ENCODE data around the gene NPIPB6.

NPIPB6 gene

DNA sequence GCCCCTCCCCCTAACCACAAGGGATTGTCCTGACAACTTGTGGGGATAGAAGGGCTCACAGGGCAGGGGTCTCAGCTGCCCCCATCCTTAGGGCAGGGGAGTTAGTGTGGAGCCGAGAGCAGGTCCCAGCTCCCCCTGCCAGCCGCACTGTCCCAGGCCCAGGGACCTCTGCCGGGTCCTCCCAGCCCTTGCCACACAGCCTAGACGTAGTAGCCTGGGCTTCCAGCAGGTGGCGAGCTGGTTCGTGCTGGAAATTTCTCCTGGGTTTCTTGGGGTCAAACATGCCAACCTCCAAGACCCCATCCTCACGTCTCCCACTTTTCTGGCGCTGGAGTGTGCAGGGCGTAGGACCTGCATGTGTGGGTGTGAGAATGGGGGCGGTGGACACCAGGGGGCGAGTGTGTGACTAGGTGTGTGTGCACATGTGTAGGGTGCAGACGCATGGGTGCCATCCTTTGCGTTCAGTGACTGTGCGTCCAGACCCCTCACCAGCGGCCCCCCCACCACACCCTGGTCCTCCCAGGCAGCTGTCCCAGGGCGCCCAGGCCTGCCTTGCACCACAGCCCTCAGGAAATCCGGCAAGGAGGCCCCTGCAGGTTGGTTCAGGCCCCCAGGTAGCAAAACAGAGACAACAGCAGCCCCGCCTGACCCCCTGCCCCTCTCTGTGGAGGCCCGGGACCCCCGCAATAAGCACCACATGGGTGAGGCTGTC lies 41.5 kb downstream of the NPIPB6 start:
- no peak for DNase-seq

DNA sequence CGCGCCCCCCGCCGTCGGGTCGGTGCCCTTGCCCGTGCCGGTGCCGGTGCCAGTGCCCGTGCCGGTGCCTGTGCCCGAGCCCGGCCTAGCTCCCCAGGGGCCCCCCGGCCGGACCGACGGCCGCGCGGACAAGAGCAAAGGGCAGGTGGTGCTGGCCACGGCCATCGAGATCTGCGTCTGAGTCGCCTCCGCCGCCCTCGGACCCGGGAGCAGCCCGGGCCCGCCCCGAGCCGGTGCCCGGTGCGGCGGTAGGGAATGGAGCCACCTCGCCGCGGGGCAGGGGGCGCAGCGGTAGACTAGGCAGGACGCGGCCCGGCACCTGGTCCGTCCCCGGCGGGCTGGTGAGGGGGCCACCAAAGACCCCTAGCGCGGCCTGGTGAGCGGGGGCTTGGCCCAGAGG lies 42.6 kb downstream of the NPIPB6 start:
- DNase-seq: no peak

DNA sequence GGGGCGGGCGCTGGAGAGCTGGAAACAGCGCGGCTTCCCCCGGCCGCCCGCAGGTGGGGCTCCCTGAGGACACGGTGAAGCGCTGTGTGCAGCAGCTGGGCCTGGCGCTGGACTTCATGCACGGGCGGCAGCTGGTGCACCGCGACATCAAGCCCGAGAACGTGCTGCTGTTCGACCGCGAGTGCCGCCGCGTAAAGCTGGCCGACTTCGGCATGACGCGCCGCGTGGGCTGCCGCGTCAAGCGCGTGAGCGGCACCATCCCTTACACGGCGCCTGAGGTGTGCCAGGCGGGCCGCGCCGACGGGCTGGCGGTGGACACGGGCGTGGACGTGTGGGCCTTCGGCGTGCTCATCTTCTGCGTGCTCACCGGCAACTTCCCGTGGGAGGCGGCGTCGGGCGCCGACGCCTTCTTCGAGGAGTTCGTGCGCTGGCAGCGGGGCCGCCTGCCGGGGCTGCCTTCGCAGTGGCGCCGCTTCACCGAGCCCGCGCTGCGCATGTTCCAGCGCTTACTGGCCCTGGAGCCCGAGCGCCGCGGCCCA lies 43.2 kb downstream of the NPIPB6 start:
- no peak for DNase-seq

DNA sequence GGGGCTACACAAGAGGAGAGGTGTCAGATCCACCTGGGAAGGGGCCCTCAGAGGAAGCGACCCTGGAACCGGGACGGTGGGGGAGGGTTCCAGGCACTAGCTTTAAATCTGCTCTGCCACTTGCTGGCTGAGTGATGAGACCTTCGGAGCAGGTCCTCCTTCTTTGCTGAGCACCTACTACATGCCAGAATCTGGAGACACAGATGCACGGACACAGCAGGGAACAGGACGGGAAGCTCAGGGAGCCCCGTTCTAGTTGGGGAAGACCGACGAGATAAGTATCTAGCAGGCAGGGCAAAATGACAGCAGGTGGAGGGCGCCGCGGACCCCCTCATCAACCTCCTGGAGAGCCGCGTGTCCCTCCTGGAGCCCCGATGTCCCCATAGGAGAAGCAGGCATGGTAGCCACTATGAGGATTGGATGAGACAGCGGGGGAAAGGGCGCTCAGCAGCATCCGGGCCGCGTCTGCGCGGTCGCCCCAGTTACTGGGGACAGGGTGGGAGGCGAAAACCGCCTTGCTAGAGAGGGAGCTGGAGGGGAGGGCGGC lies 43.8 kb downstream of the NPIPB6 start:
- no peak for DNase-seq

DNA sequence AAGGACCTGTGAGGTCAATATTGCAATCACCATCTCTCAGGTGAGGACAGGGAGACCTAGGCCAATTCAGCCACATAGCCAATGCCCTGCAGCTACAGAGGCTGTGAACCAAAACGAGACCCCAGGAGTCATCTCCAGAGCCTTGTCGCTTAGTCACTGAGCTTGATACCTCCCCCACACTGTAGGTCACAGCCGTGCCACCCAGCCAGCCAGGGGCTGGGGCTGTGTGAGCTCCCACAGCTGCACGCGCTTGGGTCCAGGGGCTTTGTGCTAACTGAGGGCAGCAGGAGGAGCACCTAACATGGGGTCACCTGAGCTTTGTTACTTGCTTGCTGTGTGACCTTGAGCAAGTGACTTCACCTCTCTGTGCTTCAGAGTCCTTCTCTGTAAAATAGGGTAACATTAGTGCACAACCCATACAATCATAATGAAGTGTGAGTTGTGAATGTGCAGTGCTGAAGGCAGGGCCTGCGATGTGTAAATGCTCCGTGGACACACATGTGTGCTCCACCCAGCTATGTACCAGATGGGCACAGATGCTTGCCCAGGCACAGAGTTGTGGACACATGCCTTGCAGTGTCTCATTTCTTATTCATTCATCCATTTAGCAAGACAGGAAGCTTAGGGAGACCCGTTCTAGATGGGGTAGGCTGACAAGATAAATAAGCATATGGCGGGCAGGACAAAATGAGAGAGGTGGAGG lies 45.1 kb downstream of the NPIPB6 start:
- no peak for DNase-seq

DNA sequence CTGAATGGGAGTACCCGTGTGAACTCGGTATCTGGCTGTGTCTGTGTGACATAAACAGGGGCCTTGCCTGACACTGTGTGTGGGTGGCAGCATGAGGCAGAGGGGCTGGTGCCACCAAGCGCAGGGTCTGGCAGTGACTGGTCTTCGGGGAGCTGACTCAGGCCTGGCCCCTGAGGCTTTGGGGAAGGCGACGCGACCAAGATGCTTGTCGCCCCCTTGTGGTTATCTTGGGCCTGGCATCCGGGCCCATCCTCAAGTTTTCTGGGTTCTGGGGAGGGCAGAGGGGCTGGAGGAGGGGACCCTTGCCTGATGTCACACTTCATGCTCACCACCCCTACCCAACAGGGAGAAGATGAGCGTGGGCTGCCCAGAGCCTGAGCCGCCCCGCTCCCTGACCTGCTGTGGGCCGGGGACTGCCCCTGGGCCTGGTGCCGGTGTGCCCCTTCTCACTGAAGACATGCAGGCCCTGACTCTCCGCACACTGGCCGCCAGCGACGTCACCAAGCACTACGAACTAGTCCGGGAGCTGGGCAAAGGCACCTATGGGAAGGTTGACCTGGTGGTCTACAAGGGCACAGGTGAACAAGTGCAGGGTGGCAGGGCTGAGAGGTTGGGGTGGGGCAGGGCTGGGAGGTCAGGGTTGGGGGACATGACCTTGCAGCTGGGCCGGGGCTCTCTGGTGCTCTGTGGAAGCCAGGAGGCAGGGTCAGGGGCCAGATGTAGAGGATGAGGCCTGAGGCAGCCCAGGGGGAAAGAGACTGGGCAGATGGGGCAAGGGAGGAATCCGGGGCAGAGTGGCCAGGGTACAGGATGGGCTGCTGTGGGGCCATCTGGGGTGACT lies 46.0 kb downstream of the NPIPB6 start:
- DNase-seq: no peak

DNA sequence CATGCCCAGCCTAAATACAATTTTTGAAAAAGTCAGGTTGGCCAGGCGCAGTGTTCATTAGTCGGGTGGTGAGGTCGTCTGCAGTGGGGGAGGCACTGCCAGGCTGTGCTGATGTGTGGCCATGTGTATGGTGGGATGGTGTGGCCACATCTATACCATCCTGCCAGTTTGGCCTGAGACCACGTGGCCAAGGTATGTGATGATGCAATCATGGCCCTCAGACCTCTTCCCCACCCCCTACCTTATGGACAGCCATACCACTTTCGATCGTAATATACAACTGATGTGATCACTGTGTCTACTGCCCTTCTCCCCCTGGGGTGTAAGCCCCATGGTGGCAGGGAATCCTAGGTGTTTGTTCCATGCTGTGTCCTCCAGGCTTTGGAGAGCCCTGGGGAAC lies 47.3 kb downstream of the NPIPB6 start:
- no peak for DNase-seq

DNA sequence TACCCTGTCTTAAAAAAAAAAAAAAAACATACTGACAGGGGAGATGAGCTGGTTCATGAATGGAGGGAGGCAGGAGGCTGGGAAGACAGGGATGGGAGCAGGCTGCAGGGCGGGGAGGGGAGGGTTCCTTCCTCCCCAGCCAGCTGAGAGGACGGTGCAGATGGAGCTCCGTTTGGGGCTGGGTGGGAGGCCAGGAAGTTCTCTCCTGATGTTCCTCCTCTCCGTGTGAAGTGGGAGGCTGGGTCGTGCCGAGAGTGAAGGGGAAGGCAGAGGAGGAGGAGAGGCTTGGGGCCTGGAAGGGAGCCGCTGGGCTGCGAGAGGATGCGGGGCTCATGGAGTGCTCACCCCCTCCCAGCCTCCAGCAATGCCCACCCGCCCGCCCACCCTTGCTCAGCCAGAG lies 49.7 kb downstream of the NPIPB6 start:
- no peak for DNase-seq

DNA sequence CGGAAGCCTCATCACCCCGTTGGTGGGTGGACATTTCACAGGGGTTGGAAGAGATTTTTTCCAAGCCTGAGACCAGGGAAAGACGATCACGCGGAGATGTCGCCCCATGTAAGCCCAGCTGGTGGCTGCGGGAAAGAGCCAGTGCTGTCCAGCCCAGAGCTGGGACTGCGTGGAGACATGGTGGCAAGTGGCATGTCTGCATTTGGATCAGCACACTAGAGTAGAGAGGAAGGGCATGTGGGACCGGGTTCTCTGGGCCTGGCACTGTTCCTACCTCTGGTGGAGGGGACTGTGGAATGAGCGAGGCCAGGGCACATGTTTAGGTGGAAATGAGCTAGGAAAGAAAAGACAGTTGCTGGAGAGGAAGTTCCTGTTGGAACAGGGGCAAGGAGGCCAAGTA lies 51.0 kb downstream of the NPIPB6 start:
- no peak for DNase-seq

DNA sequence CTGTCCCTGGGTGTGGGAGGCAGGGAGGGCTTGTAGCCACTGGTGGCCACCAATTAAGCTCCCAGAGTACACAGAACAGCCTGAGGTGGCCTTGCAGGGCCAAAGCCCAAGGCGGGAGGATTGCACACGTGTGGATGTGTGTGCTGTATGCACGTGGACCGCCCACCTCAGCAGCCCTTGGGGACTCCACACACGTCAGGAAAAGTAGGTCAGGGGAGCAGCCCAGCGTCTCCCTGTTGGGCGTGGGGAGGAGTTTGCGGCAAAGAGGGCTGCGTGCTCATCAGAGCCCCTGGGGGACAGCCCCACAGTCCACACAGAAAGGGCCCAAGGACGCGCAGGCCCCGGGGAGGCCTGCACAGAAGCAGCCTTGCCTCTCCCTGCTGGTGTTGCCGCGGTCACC lies 51.4 kb downstream of the NPIPB6 start:
- no peak for DNase-seq

DNA sequence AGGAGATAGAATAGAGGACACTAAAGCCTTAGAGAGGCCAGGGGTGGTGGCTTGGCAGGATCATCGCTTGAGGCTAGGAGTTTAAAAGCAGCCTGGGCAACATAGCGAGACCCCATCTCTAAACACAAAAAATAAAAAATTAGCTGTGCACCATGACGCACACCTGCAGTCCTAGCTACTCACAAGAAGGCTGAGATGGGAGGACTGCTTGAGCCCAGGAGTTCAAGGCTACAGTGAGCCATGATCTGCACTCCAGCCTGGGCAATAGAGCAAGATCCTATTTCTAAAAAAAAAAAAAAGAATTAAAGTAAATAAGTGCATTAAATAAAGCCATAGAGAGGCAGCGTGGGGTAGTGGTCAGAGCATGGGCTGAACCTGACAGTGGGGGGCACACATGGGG lies 51.9 kb downstream of the NPIPB6 start:
- no peak for DNase-seq

DNA sequence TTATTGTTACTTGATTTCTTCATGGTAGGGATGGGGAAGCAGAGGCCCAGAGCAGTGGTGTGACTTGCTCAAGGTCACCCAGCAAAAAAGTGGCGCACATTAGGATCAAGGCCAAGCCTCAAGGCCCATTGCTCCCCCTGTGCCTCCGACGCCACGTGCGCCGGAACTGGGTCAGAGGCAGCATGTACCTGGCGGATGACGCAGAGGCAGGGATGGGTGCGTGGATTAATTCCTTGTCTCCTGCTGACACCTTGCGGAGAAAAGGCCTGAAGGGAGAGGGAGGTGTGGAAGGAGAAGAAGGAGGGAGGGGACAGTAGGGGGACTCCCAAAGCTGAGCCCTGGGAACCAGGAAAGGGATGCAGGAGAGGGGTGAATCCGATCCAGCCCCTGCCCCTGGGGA lies 52.5 kb downstream of the NPIPB6 start:
- DNase-seq: no peak

DNA sequence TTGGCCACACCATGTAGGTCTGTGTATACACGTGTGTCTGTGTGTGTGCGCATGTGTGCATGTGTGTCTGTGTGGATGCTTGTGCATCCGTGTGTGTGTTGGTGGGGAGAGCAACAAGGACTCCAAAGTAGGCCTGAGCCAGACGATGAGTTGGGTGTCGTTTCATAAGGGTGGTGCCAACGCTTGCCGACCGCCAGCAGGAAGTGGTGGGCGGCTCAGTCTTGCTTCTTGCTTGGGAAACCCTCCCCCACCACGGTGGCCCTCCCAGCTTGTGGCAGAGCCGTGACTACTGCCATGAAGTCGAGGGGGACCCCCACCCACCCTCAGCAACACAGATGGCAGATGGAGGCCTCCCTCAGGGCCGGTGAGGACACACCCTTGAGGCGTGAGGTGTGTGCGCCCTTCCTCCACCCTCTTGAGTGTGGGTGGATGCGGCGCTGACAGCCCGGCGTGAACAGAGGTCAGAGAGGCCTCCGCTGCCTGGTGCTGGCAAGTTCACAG lies 53.4 kb downstream of the NPIPB6 start:
- no peak for DNase-seq

DNA sequence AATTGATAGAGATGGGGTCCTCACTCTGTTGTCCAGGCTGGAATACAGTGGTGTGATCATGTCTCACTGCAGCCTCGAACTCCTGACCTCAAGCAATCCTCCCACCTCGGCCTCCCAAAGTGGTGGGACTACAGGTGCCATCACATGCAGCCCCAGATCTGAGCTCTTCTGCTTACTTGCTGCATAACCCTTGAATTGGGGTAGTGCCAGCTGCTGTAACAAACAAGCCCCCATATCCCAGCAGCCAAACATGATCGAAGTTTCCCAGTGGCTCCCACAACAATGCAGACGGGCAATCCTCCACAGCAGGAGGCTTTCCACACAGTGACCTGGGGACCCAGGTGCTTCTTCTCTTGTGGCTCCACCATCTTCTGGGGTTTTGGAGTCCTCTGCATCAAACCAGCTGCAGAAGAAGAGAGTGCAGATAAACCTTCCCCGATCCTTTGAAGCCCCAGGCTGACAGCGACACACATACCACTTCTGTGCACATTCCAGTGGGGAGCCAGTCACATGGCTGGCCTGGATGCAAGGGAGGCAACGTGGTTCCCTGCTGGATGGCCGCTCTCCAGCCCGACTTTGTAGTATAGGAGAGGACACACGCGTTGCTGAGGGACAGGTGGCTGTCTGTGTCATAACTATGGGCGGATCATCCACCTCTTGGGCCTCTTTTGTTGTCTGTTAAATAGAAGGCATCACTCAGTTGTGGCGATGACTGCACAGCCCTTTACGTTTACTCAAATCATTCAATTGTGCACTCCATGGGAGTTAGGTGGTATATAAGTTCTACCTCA lies 54.3 kb downstream of the NPIPB6 start:
- no peak for DNase-seq

DNA sequence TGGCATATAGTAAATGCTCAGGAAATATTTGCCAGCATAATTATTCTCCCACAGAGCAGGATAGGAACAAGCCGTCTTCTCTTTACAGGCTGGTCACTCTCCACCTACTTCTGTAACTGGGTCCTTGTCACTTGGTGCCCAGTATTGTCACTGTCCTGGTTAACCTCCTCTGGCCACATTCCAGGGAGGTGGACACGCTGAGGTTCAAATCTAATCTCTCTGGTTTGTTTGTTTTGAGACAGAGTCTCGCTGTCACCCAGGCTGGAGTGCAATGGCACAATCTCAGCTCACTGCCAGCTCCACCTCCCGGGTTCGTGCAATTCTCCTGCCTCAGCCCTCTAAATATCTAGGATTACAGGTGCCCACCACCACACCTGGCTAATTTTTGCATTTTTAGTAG lies 55.4 kb downstream of the NPIPB6 start:
- no peak for DNase-seq

DNA sequence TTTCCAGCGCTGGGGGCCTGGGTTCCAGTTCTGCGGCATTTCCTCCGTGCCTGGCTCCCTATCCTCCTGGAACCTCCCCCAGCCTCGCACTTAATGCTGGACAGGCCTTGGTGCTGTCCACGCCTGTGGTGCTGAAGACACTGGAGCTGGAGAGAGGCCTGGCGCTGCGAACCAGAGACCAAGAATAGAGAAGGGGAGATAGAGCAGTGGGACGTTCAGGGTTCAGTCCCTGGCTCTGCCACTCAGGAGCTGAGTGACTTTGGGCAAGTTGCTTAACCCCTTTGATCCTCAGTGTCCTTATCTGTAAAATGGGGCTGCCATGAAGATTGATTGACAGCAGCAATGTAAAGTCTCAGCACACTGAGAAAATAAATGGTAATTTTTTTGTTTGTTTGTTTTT lies 59.1 kb downstream of the NPIPB6 start:
- DNase-seq: no peak

DNA sequence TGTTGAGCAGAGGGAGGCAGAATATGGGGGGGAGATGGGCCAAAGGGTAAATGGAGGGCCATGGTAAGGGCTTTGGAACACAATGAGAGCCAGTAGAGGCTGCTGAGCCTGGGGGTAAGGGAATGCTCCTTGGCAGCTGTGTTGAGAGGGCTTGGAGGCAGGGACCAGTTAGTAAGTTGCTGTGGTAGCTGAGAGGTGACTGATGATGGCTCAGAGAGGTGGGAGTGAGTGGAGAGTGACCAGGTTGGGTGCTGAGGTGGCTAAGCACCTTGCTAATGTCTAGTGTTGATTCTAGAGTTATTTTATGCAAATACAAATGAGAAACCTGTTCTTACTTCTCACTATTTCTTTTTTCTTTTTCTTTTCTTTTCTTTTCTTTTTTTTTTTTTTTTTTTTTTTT lies 60.2 kb downstream of the NPIPB6 start:
- no peak for DNase-seq

DNA sequence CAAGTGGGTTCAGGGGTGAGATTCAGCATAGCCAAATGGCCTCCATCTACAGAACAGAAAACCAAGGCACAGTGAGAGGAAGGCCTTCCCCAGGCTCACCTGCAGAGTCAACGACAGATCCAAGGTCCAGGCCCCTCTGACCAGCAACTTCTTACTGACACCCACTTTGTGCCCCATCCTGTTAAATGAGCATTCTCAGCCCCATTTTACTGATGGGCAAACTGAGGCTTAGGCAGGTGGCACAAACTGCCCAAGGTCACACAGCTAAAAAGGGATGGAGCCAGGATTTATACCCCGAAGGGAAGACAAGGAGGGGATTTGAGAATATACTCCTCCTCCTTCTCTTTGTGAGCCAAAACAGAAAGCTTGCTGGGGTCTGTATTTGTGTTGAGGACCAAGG lies 61.7 kb downstream of the NPIPB6 start:
- no peak for DNase-seq

DNA sequence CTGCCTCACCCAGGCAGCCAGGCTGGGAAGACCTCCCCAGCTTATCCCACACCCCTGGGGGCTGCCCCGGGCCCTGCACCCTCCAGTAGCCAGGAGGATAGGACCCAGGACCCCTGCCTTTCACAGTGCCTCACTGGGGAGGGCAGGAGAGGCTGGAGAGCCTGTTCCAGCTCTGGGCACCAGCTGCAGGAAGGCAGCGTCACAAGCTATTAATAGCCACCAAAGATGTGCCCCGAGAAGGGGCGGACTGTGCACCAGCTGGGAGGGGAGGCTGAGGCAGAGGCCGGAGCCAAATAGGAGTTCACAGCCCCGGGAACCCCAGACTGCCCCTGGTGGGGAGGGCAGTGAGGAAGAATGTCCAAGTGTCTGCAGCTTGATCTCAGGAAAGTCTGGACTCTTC lies 62.2 kb downstream of the NPIPB6 start:
- no peak for DNase-seq

DNA sequence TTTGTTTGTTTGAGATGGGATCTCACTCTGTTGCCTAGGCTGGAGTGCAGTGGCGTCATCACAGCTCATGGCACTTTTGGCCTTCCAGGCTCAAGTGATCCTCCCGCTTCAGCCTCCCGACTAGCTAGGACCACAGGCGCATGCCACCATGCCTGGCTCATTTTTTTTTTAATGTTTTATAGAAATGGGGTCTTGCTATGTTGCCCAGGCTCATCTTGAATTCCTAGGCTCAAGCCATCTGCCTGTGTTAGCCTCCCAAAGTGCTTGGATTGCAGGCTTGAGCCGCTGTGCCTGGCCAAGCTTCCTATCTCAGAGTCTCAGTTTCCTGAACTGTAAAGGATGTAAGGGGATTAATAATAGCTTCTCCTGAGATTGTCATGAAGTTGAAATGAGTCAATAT lies 63.0 kb downstream of the NPIPB6 start:
- no peak for DNase-seq

DNA sequence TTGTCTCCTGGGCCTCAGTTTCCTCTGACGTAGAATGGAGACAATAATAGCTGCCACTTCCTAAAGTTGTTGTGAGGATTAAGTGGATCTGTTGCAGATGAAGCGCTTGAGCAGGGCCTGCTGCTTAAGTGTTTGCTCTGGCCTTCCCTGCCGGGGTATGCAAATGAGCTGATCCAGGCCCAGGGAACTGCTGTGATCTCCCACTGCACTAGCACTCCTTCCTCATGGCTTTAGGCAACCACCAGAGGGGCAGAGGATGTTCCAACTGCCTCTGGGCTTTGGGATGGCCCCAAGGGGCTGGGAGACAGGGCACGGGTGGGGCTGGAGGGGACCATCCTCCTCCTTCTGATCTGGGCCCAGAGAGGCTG lies 64.8 kb downstream of the NPIPB6 start:
- DNase-seq: no peak

DNA sequence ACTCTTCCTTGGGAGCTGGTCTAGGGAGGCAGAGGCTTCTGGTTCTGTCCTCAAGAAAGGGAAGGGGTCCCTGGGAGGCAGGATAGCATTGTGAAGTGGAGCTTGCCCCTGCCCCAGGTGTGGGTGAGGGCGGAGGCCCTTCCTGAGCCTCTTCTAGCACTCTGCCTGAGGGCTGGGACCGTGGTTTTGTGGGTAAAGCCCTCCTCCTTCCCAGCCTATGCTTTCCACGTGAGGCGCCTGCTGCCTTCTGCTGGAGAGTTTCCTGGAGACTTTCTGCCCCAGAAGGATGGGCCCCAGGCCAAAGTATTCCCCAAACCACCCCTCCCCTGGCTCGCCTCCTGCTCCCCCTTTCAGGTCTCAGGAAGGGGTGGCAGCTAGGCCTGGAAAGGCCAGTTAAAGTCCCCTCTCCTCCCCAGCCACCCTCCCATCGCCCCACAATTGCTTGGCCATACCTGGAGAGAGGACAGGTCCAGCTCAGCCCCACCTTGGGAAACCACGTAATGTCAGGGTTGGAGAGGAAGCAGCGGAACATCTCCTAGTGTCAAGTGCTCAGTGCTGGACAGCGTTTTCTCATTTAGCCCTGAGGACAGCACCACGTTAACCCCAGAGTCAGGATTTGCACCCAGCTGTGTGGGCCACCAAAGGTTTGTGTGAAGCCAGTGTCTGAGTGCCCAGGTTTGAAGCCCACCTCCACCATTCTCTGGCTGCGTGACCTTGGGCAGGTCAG lies 65.4 kb downstream of the NPIPB6 start:
- DNase-seq: no peak
